ENCODE measurements around the gene EAF2.

Gene EAF2

DNA sequence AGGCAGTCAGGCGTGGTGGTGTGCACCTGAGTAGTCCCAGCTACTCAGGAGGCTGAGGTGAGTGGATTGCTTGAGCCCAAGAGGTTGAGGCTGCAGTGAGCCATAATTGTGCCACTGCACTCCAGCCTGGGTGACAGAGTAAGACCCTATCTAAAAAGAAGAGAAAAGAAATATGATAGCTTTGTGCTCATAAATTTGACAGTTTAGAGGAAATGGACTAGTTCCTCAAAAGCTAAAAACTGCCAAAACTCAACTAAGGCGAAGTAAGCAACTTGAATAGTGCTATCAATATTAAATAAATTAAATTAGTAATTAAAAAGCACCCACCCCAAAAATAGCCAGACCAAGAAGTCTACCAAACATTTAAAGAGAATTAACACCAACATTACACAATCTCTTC, 34.7 kb downstream of the EAF2 start:
- Histone ChIP-seq H3K27ac (ENCODE audit: low read depth, low read length) (no peak overlapping the region), H3K9ac (ENCODE audit: low read length) (no peak overlapping the region), H3K4me2 (ENCODE audit: low read length) (no peak overlapping the region), H3K79me1 (ENCODE audit: low read length) (no peaks in the 10 kb centered on the region), H2BK5ac (ENCODE audit: low read depth, low read length, poor library complexity) (no peak overlapping the region), H2AK5ac (ENCODE audit: low read length) (no peak overlapping the region), H2BK12ac (ENCODE audit: low read length) (no peak overlapping the region), H3K4me3 (ENCODE audit: low read depth, low read length) (no peak overlapping the region), H2AFZ (ENCODE audit: insufficient read depth, low read length, poor library complexity) (no peak overlapping the region), H3K79me2 (ENCODE audit: control insufficient read depth, insufficient read depth, low read length, poor library complexity) (no peaks in the 10 kb centered on the region), H3K23ac (ENCODE audit: low read length) (no peak overlapping the region), H4K91ac (ENCODE audit: low read depth, low read length) (no peak overlapping the region), H3K18ac (ENCODE audit: low read length) (no peak overlapping the region), H3K4ac (ENCODE audit: low read depth, low read length) (no peak overlapping the region), H4K12ac (ENCODE audit: low read depth, low read length) (no peak overlapping the region), H3K9me3 (ENCODE audit: insufficient read depth, low read depth, low read length) (no peaks in the 10 kb centered on the region), H3K4me1 (ENCODE audit: control insufficient read depth in 1 of 2, insufficient read depth in 2 of 2, low read length in 2 of 2) (no peaks in the 10 kb centered on the region), H3K27me3 (ENCODE audit: insufficient read depth, low read length) (no peaks in the 10 kb centered on the region), H3K14ac (ENCODE audit: low read length) (no peak overlapping the region), H3K36me3 (ENCODE audit: control insufficient read depth in 1 of 2, insufficient read depth in 2 of 2, low read length in 2 of 2) (no peaks in the 10 kb centered on the region), H2BK120ac (ENCODE audit: insufficient read depth, low read length, poor library complexity) (no peak overlapping the region), H4K8ac (ENCODE audit: low read depth, low read length) (no peak overlapping the region)
- WGBS (ENCODE audit: extremely low coverage, insufficient coverage, insufficient read length) = no CpG with 5 or more reads among the region's 2 CpGs
- no peak for DNase-seq

DNA sequence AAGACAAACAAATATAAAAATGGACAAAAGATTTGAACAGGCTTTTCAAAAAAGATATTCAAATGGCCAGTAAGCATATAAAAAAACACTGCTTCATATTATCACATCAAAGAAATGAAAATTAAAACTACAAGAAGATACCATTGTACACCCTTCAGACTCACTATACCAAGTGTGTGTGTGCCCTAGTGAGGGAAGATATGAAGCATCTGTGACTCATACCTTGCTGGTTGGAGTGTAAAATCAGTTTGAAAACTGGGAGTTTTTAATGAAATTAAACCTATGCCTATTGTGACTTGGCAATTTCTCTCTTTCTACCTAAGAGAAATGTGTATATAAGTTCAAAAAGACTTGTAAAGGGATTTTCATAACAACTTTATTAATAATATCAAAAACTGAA, 35.7 kb downstream of the EAF2 start:
- H2BK120ac ChIP-seq (ENCODE audit: insufficient read depth, low read length, poor library complexity) = no peak overlapping the region
- H3K79me2 ChIP-seq (ENCODE audit: control insufficient read depth, insufficient read depth, low read length, poor library complexity) = no peaks in the 10 kb centered on the region
- no peaks in the 10 kb centered on the region for H3K9me3 ChIP-seq (ENCODE audit: insufficient read depth, low read depth, low read length)
- H3K27ac ChIP-seq (ENCODE audit: low read depth, low read length) = no peak overlapping the region
- no peak overlapping the region for H4K91ac ChIP-seq (ENCODE audit: low read depth, low read length)
- H3K14ac ChIP-seq (ENCODE audit: low read length) = no peak overlapping the region
- H3K23ac ChIP-seq (ENCODE audit: low read length) = no peak overlapping the region
- H3K27me3 ChIP-seq (ENCODE audit: insufficient read depth, low read length) = no peaks in the 10 kb centered on the region
- H4K8ac ChIP-seq (ENCODE audit: low read depth, low read length) = no peak overlapping the region
- H3K4me1 ChIP-seq (ENCODE audit: control insufficient read depth in 1 of 2, insufficient read depth in 2 of 2, low read length in 2 of 2) = no peaks in the 10 kb centered on the region
- no peak overlapping the region for H2BK5ac ChIP-seq (ENCODE audit: low read depth, low read length, poor library complexity)
- no peaks in the 10 kb centered on the region for H3K36me3 ChIP-seq (ENCODE audit: control insufficient read depth in 1 of 2, insufficient read depth in 2 of 2, low read length in 2 of 2)
- no peak overlapping the region for H3K4me3 ChIP-seq (ENCODE audit: low read depth, low read length)
- no peak for DNase-seq
- H2AK5ac ChIP-seq (ENCODE audit: low read length) = no peak overlapping the region
- H2BK12ac ChIP-seq (ENCODE audit: low read length) = no peak overlapping the region
- no peaks in the 10 kb centered on the region for H3K79me1 ChIP-seq (ENCODE audit: low read length)
- H3K4me2 ChIP-seq (ENCODE audit: low read length) = no peak overlapping the region
- no peak overlapping the region for H3K18ac ChIP-seq (ENCODE audit: low read length)
- no peak overlapping the region for H3K4ac ChIP-seq (ENCODE audit: low read depth, low read length)
- no peak overlapping the region for H3K9ac ChIP-seq (ENCODE audit: low read length)
- H2AFZ ChIP-seq (ENCODE audit: insufficient read depth, low read length, poor library complexity) = no peak overlapping the region
- H4K12ac ChIP-seq (ENCODE audit: low read depth, low read length) = no peak overlapping the region

GRCh38 chr3:121871430-121871829, 36.4 kb downstream of the EAF2 start:
- no peak overlapping the region for H3K27ac ChIP-seq (ENCODE audit: low read depth, low read length)
- no peaks in the 10 kb centered on the region for H3K9me3 ChIP-seq (ENCODE audit: insufficient read depth, low read depth, low read length)
- no peaks in the 10 kb centered on the region for H3K79me2 ChIP-seq (ENCODE audit: control insufficient read depth, insufficient read depth, low read length, poor library complexity)
- H3K14ac ChIP-seq (ENCODE audit: low read length) = no peak overlapping the region
- no peak overlapping the region for H4K12ac ChIP-seq (ENCODE audit: low read depth, low read length)
- H3K4ac ChIP-seq (ENCODE audit: low read depth, low read length) = no peak overlapping the region
- H2BK12ac ChIP-seq (ENCODE audit: low read length) = no peak overlapping the region
- H3K18ac ChIP-seq (ENCODE audit: low read length) = no peak overlapping the region
- WGBS (ENCODE audit: extremely low coverage, insufficient coverage, insufficient read length) = no CpG with 5 or more reads among the region's 1 CpG
- no peak overlapping the region for H3K9ac ChIP-seq (ENCODE audit: low read length)
- H3K79me1 ChIP-seq (ENCODE audit: low read length) = no peaks in the 10 kb centered on the region
- H2AFZ ChIP-seq (ENCODE audit: insufficient read depth, low read length, poor library complexity) = no peak overlapping the region
- no peak overlapping the region for H3K23ac ChIP-seq (ENCODE audit: low read length)
- H3K36me3 ChIP-seq (ENCODE audit: control insufficient read depth in 1 of 2, insufficient read depth in 2 of 2, low read length in 2 of 2) = no peaks in the 10 kb centered on the region
- H2AK5ac ChIP-seq (ENCODE audit: low read length) = no peak overlapping the region
- no peak overlapping the region for H3K4me3 ChIP-seq (ENCODE audit: low read depth, low read length)
- no peaks in the 10 kb centered on the region for H3K4me1 ChIP-seq (ENCODE audit: control insufficient read depth in 1 of 2, insufficient read depth in 2 of 2, low read length in 2 of 2)
- no peak overlapping the region for H4K91ac ChIP-seq (ENCODE audit: low read depth, low read length)
- H4K8ac ChIP-seq (ENCODE audit: low read depth, low read length) = no peak overlapping the region
- no peaks in the 10 kb centered on the region for H3K27me3 ChIP-seq (ENCODE audit: insufficient read depth, low read length)
- no peak for DNase-seq
- H2BK120ac ChIP-seq (ENCODE audit: insufficient read depth, low read length, poor library complexity) = no peak overlapping the region
- no peak overlapping the region for H2BK5ac ChIP-seq (ENCODE audit: low read depth, low read length, poor library complexity)
- no peak overlapping the region for H3K4me2 ChIP-seq (ENCODE audit: low read length)

DNA sequence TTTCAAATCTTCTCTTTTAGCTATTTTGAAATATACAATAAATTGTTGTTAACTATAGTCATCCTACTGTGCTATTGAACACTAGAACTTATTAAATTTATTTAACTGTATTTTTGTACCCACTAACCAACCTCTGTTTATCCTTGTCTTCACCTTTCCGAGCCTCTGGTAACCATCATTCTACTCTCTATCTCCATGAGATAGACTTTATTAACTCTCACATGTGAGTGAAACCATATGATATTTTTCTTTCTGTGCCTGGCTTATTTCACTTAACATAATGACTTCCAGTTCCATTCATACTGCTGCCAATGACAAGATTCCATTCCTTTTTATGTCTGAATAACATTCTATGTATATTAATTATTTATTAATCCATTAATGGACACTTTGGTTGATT, 43.4 kb downstream of the EAF2 start:
- Histone ChIP-seq H2AFZ (ENCODE audit: insufficient read depth, low read length, poor library complexity) (no peak overlapping the region), H2BK12ac (ENCODE audit: low read length) (no peak overlapping the region), H3K9me3 (ENCODE audit: insufficient read depth, low read depth, low read length) (no peaks in the 10 kb centered on the region), H2BK120ac (ENCODE audit: insufficient read depth, low read length, poor library complexity) (no peak overlapping the region), H3K4me2 (ENCODE audit: low read length) (no peak overlapping the region), H3K79me1 (ENCODE audit: low read length) (no peaks in the 10 kb centered on the region), H4K8ac (ENCODE audit: low read depth, low read length) (no peak overlapping the region), H4K12ac (ENCODE audit: low read depth, low read length) (no peak overlapping the region), H3K27ac (ENCODE audit: low read depth, low read length) (no peak overlapping the region), H2BK5ac (ENCODE audit: low read depth, low read length, poor library complexity) (no peak overlapping the region), H3K14ac (ENCODE audit: low read length) (no peak overlapping the region), H3K4ac (ENCODE audit: low read depth, low read length) (no peak overlapping the region), H3K23ac (ENCODE audit: low read length) (no peak overlapping the region), H3K4me3 (ENCODE audit: low read depth, low read length) (no peak overlapping the region), H3K4me1 (ENCODE audit: control insufficient read depth in 1 of 2, insufficient read depth in 2 of 2, low read length in 2 of 2) (no peaks in the 10 kb centered on the region), H3K79me2 (ENCODE audit: control insufficient read depth, insufficient read depth, low read length, poor library complexity) (no peaks in the 10 kb centered on the region), H2AK5ac (ENCODE audit: low read length) (no peak overlapping the region), H3K18ac (ENCODE audit: low read length) (no peak overlapping the region), H3K36me3 (ENCODE audit: control insufficient read depth in 1 of 2, insufficient read depth in 2 of 2, low read length in 2 of 2) (no peaks in the 10 kb centered on the region), H3K27me3 (ENCODE audit: insufficient read depth, low read length) (no peaks in the 10 kb centered on the region), H4K91ac (ENCODE audit: low read depth, low read length) (no peak overlapping the region), H3K9ac (ENCODE audit: low read length) (no peak overlapping the region)
- no peak for DNase-seq
- WGBS (ENCODE audit: extremely low coverage, insufficient coverage, insufficient read length) = no CpG with 5 or more reads among the region's 1 CpG

DNA sequence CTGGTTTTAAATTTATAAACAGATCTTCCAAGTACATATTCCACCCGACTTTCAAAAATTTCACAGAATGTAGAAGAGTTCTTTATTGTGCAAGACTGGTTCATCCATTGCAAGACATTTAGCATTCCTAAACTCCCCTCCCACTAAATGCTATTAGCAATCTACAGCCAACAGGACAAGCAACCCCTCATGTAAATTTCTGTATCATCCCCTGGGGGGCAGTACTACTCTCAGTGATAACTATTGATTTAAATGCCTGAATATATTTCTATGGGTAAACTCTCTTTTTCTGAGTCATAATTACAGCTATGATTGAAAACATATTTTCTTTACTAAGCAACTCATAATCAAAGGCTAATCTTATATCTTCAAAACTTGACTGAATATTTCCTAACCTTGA, 48.5 kb downstream of the EAF2 start:
- no peak overlapping the region for H3K4me2 ChIP-seq (ENCODE audit: low read length)

More for the DNA sequence above, 48.5 kb downstream of the EAF2 start:
- Histone ChIP-seq H2BK120ac (ENCODE audit: insufficient read depth, low read length, poor library complexity) (no peak overlapping the region), H3K27me3 (ENCODE audit: insufficient read depth, low read length) (no peaks in the 10 kb centered on the region), H3K23ac (ENCODE audit: low read length) (no peak overlapping the region), H3K14ac (ENCODE audit: low read length) (no peak overlapping the region), H3K18ac (ENCODE audit: low read length) (no peak overlapping the region), H4K8ac (ENCODE audit: low read depth, low read length) (no peak overlapping the region), H3K9me3 (ENCODE audit: insufficient read depth, low read depth, low read length) (no peaks in the 10 kb centered on the region), H4K91ac (ENCODE audit: low read depth, low read length) (no peak overlapping the region), H3K36me3 (ENCODE audit: control insufficient read depth in 1 of 2, insufficient read depth in 2 of 2, low read length in 2 of 2) (no peaks in the 10 kb centered on the region), H3K4ac (ENCODE audit: low read depth, low read length) (no peak overlapping the region), H3K79me1 (ENCODE audit: low read length) (no peaks in the 10 kb centered on the region), H3K79me2 (ENCODE audit: control insufficient read depth, insufficient read depth, low read length, poor library complexity) (no peaks in the 10 kb centered on the region), H3K27ac (ENCODE audit: low read depth, low read length) (no peak overlapping the region), H2AFZ (ENCODE audit: insufficient read depth, low read length, poor library complexity) (no peak overlapping the region), H2BK5ac (ENCODE audit: low read depth, low read length, poor library complexity) (no peak overlapping the region), H3K9ac (ENCODE audit: low read length) (no peak overlapping the region), H3K4me1 (ENCODE audit: control insufficient read depth in 1 of 2, insufficient read depth in 2 of 2, low read length in 2 of 2) (no peaks in the 10 kb centered on the region), H3K4me3 (ENCODE audit: low read depth, low read length) (no peak overlapping the region), H2BK12ac (ENCODE audit: low read length) (no peak overlapping the region), H4K12ac (ENCODE audit: low read depth, low read length) (no peak overlapping the region), H2AK5ac (ENCODE audit: low read length) (no peak overlapping the region)
- DNase-seq = peak; percentile 45 to 72
- WGBS (ENCODE audit: extremely low coverage, insufficient coverage, insufficient read length) = no CpG with 5 or more reads among the region's 1 CpG
